Neuronal stem cell (in vitro differentiated cells): Measurements from ENCODE around the gene SIGMAR1.

Experiments used
- DNase-seq: peaks from one replicate; pipeline ENCODE4 v3.0.0-alpha.2; 2013; ENCODE audit warnings: low spot score
- H2AFZ ChIP-seq: one replicate; pipeline ENCODE4 v1.6.1; 2013; ENCODE audit warnings: mild to moderate bottlenecking, low read length, inconsistent platforms
- H2AK5ac ChIP-seq: 2 replicates; pipeline ENCODE4 v1.6.1; 2013; ENCODE audit warnings: low read depth, mild to moderate bottlenecking, inconsistent platforms, low read length, moderate library complexity, mixed read lengths
- H2BK120ac ChIP-seq: 2 replicates; pipeline ENCODE4 v1.6.1; 2013; ENCODE audit warnings: low read depth, mild to moderate bottlenecking, inconsistent platforms, low read length, moderate library complexity, mixed read lengths
- H2BK12ac ChIP-seq: one replicate; pipeline ENCODE4 v1.6.1; 2013; ENCODE audit warnings: low read length, inconsistent platforms
- H2BK15ac ChIP-seq: 2 replicates; pipeline ENCODE4 v1.6.1; 2013; ENCODE audit warnings: mild to moderate bottlenecking, low read length, inconsistent platforms, mixed read lengths
- H2BK5ac ChIP-seq: one replicate; pipeline ENCODE4 v1.6.1; 2013; ENCODE audit warnings: inconsistent platforms, mild to moderate bottlenecking, low read length, moderate library complexity
- H3K14ac ChIP-seq: one replicate; pipeline ENCODE4 v1.6.1; 2013; ENCODE audit warnings: low read length, inconsistent platforms
- H3K18ac ChIP-seq: 2 replicates; pipeline ENCODE4 v1.6.1; 2013; ENCODE audit warnings: low read length, inconsistent platforms
- H3K23ac ChIP-seq: 2 replicates; pipeline ENCODE4 v1.6.1; 2013; ENCODE audit warnings: low read depth, mild to moderate bottlenecking, mixed read lengths, low read length, inconsistent platforms; ENCODE audit not compliant: poor library complexity
- H3K27ac ChIP-seq: replicated peaks from 3 replicates; pipeline ENCODE4 v1.5.1; 2013; ENCODE audit warnings: low read length, inconsistent platforms
- H3K27me3 ChIP-seq, 3 experiments: 2 replicates each; pipeline ENCODE4 v1.6.1; 2013; ENCODE audit warnings: low read length in 3 of 3, mild to moderate bottlenecking in 2 of 3, inconsistent platforms in 1 of 3, low read depth in 1 of 3, mixed read lengths in 1 of 3, moderate library complexity in 1 of 3; ENCODE audit not compliant: control insufficient read depth in 3 of 3, insufficient read depth in 3 of 3
- H3K36me3 ChIP-seq, 2 donors: replicated peaks in 1 of 2; 2 replicates each; pipeline ENCODE4 v1.6.1; 2013; ENCODE audit warnings: low read length in 2 of 2; ENCODE audit not compliant: control insufficient read depth in 2 of 2, insufficient read depth in 2 of 2
- H3K4ac ChIP-seq: 2 replicates; pipeline ENCODE4 v1.6.1; 2013; ENCODE audit warnings: inconsistent platforms, mild to moderate bottlenecking, low read length, moderate library complexity
- H3K4me1 ChIP-seq, 2 donors: 1 replicate in 1 of 2; 2 replicates in 1 of 2; pipeline ENCODE4 v1.6.1; 2013; ENCODE audit warnings: low read length in 2 of 2, low read depth in 1 of 2; ENCODE audit not compliant: control insufficient read depth in 2 of 2, insufficient read depth in 1 of 2
- H3K4me2 ChIP-seq: one replicate; pipeline ENCODE4 v1.6.1; 2013; ENCODE audit warnings: mild to moderate bottlenecking, low read length, inconsistent platforms; ENCODE audit not compliant: insufficient read depth, poor library complexity, severe bottlenecking
- H3K4me3 ChIP-seq, 2 donors: 2 replicates each; pipeline ENCODE4 v1.5.1; 2013; ENCODE audit warnings: low read length in 2 of 2, mild to moderate bottlenecking in 2 of 2, inconsistent platforms in 1 of 2, moderate library complexity in 1 of 2
- H3K79me1 ChIP-seq: one replicate; pipeline ENCODE4 v1.6.1; 2013; ENCODE audit warnings: low read depth, mild to moderate bottlenecking, inconsistent platforms, low read length, moderate library complexity
- H3K9ac ChIP-seq: one replicate; pipeline ENCODE4 v1.6.1; 2013; ENCODE audit warnings: mild to moderate bottlenecking, low read depth, low read length, inconsistent platforms; ENCODE audit not compliant: poor library complexity
- H3K9me3 ChIP-seq, 2 donors: replicated peaks in 1 of 2; 2 replicates each; pipeline versions ENCODE3 to v1.6.1; 2013; ENCODE audit warnings: low read length in 2 of 2, mild to moderate bottlenecking in 2 of 2, inconsistent platforms in 1 of 2, low read depth in 1 of 2, mixed read lengths in 1 of 2, moderate library complexity in 1 of 2; ENCODE audit not compliant: control insufficient read depth in 2 of 2, insufficient read depth in 1 of 2
- H4K8ac ChIP-seq: one replicate; pipeline ENCODE4 v1.6.1; 2013; ENCODE audit warnings: low read depth, mild to moderate bottlenecking, inconsistent platforms, low read length, moderate library complexity
- H4K91ac ChIP-seq: one replicate; pipeline ENCODE4 v1.6.1; 2013; ENCODE audit warnings: low read length, low read depth, mild to moderate bottlenecking, inconsistent platforms; ENCODE audit not compliant: poor library complexity
- WGBS, 2 donors: extraction: QIAGEN DNeasy Blood & Tissue Kit; methylation state at CpG; one replicate each; pipeline ENCODE4 v1.1.7; 2013; ENCODE audit warnings: missing lambda C conversion rate in 2 of 2, mixed read lengths in 1 of 2; ENCODE audit not compliant: insufficient read length in 2 of 2, insufficient replicate concordance in 1 of 2; ENCODE audit errors: extremely low coverage in 2 of 2; 5-methylcytosine and 5-hydroxymethylcytosine counted together

The SIGMAR1 gene

DNA sequence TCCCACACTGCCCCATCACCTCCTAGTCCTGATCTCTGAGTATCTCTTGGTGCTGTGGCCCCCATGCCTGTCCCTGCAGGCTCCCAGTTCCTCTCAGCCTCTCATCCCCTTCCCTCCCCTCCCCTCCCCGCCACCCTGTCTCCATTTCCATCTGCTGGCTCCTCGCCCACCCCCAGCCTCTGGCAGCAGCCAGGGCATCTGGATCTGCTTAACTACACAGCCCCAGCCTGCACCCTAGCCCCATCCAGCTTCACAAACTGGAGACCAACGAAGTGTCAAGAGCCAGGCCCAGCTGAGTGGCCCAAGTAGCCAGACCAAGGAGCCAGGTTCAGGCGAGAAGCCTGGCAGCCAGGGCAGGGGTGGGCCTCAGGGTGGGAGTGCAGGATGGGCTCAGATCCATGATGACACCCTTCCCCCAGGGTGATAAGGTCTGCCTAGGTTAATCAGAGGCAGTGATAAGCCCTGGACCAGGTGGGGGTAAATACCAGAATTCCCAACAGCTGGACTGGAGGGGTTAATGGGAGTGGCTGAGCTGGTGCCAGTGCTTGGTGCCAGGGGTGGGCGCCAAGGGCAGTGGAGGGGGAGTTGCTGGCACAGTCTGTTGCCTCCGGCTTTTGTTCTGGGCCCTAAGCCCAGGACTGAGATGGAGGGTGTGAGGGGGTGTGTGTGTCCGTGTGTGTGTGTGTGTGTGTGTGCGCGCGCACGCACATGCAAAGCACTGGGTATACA lies 16.9 kb upstream of the SIGMAR1 start:
- no peak overlapping the region for H4K8ac ChIP-seq
- WGBS, 2 donors: no CpG with 5 or more reads among the region's 11 CpGs
- H2BK15ac ChIP-seq: peak overlapping the region; percentile 80
- peak overlapping the region; percentile 77 for H2AK5ac ChIP-seq
- no peak for DNase-seq
- no peak overlapping the region for H3K4ac ChIP-seq
- H3K36me3 ChIP-seq: peaks cover 4 to 8% of the 10 kb centered on the region in 2 donors
- peaks cover 1% of the 10 kb centered on the region for H3K79me1 ChIP-seq
- H3K9me3 ChIP-seq: no peaks in the 10 kb centered on the region
- H3K4me3 ChIP-seq: no peak overlapping the region
- H3K4me1 ChIP-seq: peaks cover 30 to 31% of the 10 kb centered on the region in 2 donors
- H3K23ac ChIP-seq: no peak overlapping the region
- no peak overlapping the region for H2BK12ac ChIP-seq
- no peak overlapping the region for H2AFZ ChIP-seq
- H2BK120ac ChIP-seq: peak overlapping the region; percentile 32
- peak overlapping the region; percentile 33 for H3K18ac ChIP-seq
- H3K4me2 ChIP-seq: no peak overlapping the region
- H3K27ac ChIP-seq: peak overlapping the region; percentile 19
- H3K27me3 ChIP-seq: no peaks in the 10 kb centered on the region
- H2BK5ac ChIP-seq: peak overlapping the region; percentile 49
- no peak overlapping the region for H3K9ac ChIP-seq
- no peak overlapping the region for H3K14ac ChIP-seq
- no peak overlapping the region for H4K91ac ChIP-seq

DNA sequence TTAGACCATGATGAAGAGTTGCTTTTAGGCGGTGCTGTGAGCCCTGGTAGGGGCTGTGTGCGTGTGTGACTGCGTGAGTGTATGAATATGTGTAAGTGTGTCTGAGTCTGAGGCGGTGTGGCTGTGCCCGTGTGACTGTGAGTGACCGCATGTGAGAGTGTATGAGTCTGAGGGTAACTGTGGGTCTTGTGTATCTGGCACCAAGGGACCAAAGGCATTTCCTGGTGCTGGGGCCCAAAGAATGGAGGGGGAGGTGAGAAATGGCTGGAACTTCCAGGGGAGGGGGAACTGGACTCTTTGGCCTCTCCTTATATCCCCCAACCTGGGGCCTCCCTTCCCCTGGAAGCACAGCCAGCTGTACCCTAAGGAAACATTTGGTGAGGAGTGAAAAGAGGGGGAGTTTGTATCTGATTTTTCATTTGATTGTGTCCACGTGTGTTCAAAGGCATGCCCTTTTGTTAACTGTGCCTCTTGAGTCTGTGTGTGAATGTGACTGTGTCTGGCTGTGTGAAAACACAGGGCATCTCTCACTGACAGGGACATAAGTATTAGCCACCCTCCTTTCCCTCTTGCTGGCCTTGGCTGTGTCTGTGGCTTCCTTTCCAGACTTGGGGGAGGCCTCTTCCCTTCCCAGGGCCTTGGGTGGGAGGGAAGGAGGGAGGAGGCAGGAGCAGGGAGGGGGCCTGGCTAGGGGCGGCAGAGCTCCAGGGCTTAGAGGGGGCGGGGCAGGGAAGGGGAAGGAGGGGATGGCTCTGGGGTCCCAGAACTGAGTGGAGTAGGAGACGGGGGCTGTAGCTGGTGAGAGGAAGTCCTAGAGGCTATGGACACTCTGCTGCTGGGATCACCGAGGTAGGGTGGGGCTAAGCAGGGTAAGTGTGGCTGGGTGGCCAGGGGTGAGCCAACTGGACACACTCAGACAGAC lies 15.8 kb upstream of the SIGMAR1 start:
- H3K27ac ChIP-seq: peak overlapping the region; percentile 19

DNA sequence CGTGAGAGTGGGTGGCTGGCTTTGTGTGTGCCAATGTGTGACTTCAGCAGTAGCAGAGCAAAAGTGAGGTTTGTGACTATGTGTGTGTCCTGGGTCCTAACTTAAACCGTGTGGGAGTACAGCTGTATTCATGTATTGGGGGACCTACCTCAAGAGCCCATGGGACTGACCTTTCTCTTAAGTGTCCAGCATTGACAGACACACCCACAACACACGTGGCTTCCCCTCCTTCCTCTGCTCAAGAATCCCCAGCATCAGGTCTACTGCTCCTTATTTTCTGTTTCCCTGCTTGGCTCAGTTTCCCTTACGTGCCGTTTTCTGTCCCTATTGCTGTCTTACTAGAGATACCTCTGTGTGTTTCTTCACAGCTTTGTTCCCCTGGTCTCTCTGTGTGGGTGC lies 15.0 kb upstream of the SIGMAR1 start:
- Histone ChIP-seq H2AK5ac (peak overlapping the region; percentile 31), H4K8ac (no peak overlapping the region), H3K4me2 (no peak overlapping the region), H3K9ac (no peak overlapping the region), H2BK120ac (no peak overlapping the region), H3K36me3 (peaks cover 19 to 23% of the 10 kb centered on the region in 2 donors), H2AFZ (peak overlapping the region; percentile 36), H2BK5ac (no peak overlapping the region), H3K14ac (peak overlapping the region; percentile 39), H3K9me3 (no peaks in the 10 kb centered on the region), H2BK15ac (no peak overlapping the region), H3K4me3 (peak overlapping the region; percentile 50 to 68), H4K91ac (peak overlapping the region; percentile 94), H3K4ac (no peak overlapping the region), H3K4me1 (peaks cover 34 to 35% of the 10 kb centered on the region in 2 donors), H3K27ac (peak overlapping the region; percentile 29), H3K79me1 (peaks cover 1% of the 10 kb centered on the region), H3K27me3 (no peaks in the 10 kb centered on the region), H3K18ac (peak overlapping the region; percentile 56), H2BK12ac (peak overlapping the region; percentile 77), H3K23ac (no peak overlapping the region)
- DNase-seq: no peak
- no CpG with 5 or more reads among the region's 5 CpGs for WGBS, 2 donors

More for the DNA sequence above, 15.8 kb upstream of the SIGMAR1 start:
- H3K4me2 ChIP-seq: peak overlapping the region; percentile 20
- peaks cover 15 to 18% of the 10 kb centered on the region in 2 donors for H3K36me3 ChIP-seq
- H3K4me3 ChIP-seq: peak overlapping the region in 1 of 2 donors; percentile 8
- H3K4ac ChIP-seq: no peak overlapping the region
- DNase-seq: no peak
- peak overlapping the region; percentile 5 for H3K14ac ChIP-seq
- peak overlapping the region; percentile 92 for H3K18ac ChIP-seq
- H3K27me3 ChIP-seq: no peaks in the 10 kb centered on the region
- peaks cover 1% of the 10 kb centered on the region for H3K79me1 ChIP-seq
- no peak overlapping the region for H4K8ac ChIP-seq
- peak overlapping the region; percentile 49 for H2BK5ac ChIP-seq
- peak overlapping the region; percentile 77 for H2AK5ac ChIP-seq
- H2BK120ac ChIP-seq: peak overlapping the region; percentile 32
- peak overlapping the region; percentile 80 for H2BK15ac ChIP-seq
- H3K9me3 ChIP-seq: no peaks in the 10 kb centered on the region
- no CpG with 5 or more reads among the region's 11 CpGs for WGBS, 2 donors
- H4K91ac ChIP-seq: no peak overlapping the region
- no peak overlapping the region for H3K23ac ChIP-seq
- peak overlapping the region; percentile 81 for H3K9ac ChIP-seq
- peaks cover 30 to 31% of the 10 kb centered on the region in 2 donors for H3K4me1 ChIP-seq
- H2BK12ac ChIP-seq: peak overlapping the region; percentile 23
- H2AFZ ChIP-seq: peak overlapping the region; percentile 36
